Suppressor macrophage (primary cell): ENCODE data around the gene STPG4.

Experiments used
- DNase-seq, 4 experiments: peaks; one replicate each; pipeline ENCODE4 v3.0.0-alpha.2; 2020 to 2022

Gene STPG4

GRCh38 chr2:47087051-47087450, 68.1 kb downstream of the STPG4 start:
- DNase-seq, result no peak

- DNase-seq, result peak in 2 of 4 experiments; percentile 61 to 77
These were observed 68.5 kb downstream of the STPG4 start for GRCh38 chr2:47086571-47086970.

- DNase-seq, result peak in 2 of 4 experiments; percentile 38
These were observed 69.0 kb downstream of the STPG4 start for GRCh38 chr2:47086054-47086471.

- DNase-seq, result peak; percentile 80 to 91 (median 90)
These were observed 71.0 kb downstream of the STPG4 start for GRCh38 chr2:47083886-47084687.

GRCh38 chr2:47083485-47083884, 71.6 kb downstream of the STPG4 start:
- DNase-seq, result no peak

- peak in 2 of 4 experiments; percentile 44 to 47 for DNase-seq
These were observed 72.1 kb downstream of the STPG4 start for GRCh38 chr2:47083005-47083404.

- DNase-seq, result no peak
These were observed 74.2 kb downstream of the STPG4 start for GRCh38 chr2:47080888-47081301.

GRCh38 chr2:47079515-47080412, 75.3 kb downstream of the STPG4 start:
- peak; percentile 67 to 91 (median 88) for DNase-seq

GRCh38 chr2:47078541-47079482, 76.3 kb downstream of the STPG4 start:
- DNase-seq, result peak; percentile 48 to 78 (median 72)

- no peak for DNase-seq
These were observed 77.5 kb downstream of the STPG4 start for GRCh38 chr2:47077442-47078117.

GRCh38 chr2:47076586-47077441, 78.3 kb downstream of the STPG4 start:
- DNase-seq, result peak in 1 of 4 experiments; percentile 50

GRCh38 chr2:47076126-47076506, 79.0 kb downstream of the STPG4 start:
- no peak for DNase-seq

GRCh38 chr2:47075361-47076125, 79.6 kb downstream of the STPG4 start:
- DNase-seq, result peak; percentile 44 to 75 (median 64)

- no peak for DNase-seq
These were observed 80.4 kb downstream of the STPG4 start for GRCh38 chr2:47074691-47075090.

- DNase-seq, result peak in 1 of 4 experiments; percentile 41
These were observed 81.5 kb downstream of the STPG4 start for GRCh38 chr2:47073641-47074040.

GRCh38 chr2:47073217-47073616, 81.9 kb downstream of the STPG4 start:
- no peak for DNase-seq

- peak; percentile 96 to 99 (median 97) for DNase-seq
These were observed 82.3 kb downstream of the STPG4 start for GRCh38 chr2:47072728-47073191.

GRCh38 chr2:47072018-47072691, 83.0 kb downstream of the STPG4 start:
- peak; percentile 97 to 99 (median 98) for DNase-seq
